GM18858 (cell line): ENCODE results near the gene PDZD2.
"Not testable (repeated sequence)": the region's sequence is repeated elsewhere in the genome, so short reads cannot be mapped to it uniquely, and the experiment has no call there.

Experiments used
- ATAC-seq: cut with Tn5 transposase; IDR thresholded peaks from one replicate; pipeline ENCODE4 v1.9.1; 2021; ENCODE audit not compliant: unreplicated experiment

The PDZD2 gene

DNA sequence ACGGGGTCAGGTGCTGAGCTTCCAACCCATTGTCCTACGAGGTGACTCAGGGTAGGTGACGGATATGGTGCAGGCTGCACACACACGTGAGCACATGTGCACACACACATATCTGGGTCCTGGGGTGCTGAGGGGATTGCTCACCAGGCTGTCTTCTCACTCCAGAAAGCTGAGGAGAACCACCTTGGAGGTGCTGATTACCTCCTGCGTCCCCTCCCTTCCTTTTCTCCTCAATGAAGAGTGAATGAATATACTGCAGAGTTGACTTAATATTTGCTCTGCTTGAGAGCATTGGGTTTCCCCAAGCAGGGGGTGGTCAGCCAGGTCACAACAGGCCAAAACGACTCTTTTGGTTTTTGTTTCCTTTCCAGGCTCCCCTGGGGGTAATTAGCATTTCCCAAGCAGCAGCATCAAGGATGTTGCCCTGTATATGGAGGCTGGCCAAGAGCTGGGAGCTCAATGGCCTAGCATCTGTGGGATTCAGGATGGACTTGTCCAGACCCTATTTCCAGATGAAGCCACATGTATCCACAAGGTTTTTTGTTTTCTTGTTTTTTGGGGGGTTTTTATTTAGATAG, 49.7 kb downstream of the PDZD2 start:
- no peak for ATAC-seq

GRCh38 chr5:31691408-31691807, 52.5 kb downstream of the PDZD2 start:
- not testable (repeated sequence) for ATAC-seq

DNA sequence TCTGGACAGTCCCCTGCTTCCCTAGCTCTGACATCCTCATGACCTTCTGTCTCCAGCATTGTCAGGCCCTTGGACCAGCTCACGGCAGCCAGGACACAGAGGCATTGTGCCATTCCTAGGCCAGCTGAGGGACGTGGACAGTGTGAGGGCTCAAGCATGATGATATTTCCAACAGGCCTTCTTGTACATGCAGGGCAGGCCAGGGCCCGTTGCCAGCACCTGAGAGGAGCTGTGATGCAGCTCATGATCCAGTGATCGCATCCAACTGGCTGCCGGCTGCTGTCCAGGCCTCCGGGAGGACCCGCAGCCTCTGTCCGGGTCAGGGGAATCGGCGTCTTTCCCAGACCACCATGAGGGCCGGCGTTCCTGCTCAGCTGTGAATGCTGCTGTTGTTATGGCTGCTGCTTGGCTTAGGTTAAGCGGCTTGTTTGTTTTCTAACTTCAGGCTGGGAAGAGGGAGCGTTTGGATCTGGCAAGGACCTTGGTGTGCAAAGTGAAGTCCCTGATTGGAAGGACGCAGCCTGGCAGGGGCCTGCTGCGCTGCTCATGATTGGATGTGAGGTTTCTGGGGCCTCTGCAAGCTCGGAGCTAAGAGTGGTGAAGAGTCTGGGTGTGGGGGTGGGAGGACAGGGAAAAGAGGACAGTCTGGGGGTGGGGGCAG, 53.8 kb downstream of the PDZD2 start:
- ATAC-seq: no peak

- no peak for ATAC-seq
Observed at GRCh38 chr5:31698673-31699072, 59.7 kb downstream of the PDZD2 start.

- no peak for ATAC-seq
Observed at GRCh38 chr5:31701642-31702299, 62.8 kb downstream of the PDZD2 start.

GRCh38 chr5:31702712-31703111, 63.8 kb downstream of the PDZD2 start:
- no peak for ATAC-seq

- no peak for ATAC-seq
Observed at GRCh38 chr5:31703757-31704156, 64.8 kb downstream of the PDZD2 start.

DNA sequence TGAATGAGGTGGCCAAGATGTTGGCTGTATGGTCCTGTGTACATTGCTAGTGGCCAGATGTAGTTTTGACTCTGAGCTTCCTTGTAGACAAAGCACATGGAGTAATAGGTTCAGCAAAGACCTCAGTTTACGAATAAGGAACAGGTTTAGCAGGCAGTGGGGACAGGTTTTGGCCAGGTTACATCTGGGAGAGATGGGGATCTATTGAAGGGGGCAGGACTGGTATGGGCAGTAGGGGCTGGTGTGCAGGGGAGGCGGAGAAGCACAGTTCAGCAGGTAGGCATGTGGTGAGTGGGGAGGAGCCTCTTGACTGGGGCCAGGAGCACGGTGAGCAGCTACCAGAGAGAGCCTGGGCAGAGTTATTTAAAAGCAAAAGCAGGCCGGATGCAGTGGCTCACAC, 67.3 kb downstream of the PDZD2 start:
- no peak for ATAC-seq

- ATAC-seq: no peak
Observed at GRCh38 chr5:31707329-31707728, 68.4 kb downstream of the PDZD2 start.

DNA sequence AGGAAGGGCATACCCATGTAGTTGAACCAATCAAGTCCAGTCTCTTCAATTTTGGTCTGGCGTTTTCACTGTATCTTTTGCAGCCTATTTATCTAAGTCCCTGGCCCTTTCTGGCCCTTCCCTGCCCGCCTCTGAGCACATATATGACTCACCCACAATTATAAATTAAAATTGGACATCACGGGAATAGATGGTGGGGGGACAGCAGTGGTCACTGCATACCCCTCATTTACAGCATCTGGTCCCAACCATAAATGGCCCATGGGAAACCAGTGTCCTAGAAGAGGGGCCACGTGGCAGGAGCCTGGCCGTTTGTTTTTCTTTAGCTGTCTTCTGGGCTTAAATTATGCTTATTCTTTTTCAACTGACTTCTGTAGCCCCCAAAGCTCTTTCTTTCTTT, 69.2 kb downstream of the PDZD2 start:
- no peak for ATAC-seq

DNA sequence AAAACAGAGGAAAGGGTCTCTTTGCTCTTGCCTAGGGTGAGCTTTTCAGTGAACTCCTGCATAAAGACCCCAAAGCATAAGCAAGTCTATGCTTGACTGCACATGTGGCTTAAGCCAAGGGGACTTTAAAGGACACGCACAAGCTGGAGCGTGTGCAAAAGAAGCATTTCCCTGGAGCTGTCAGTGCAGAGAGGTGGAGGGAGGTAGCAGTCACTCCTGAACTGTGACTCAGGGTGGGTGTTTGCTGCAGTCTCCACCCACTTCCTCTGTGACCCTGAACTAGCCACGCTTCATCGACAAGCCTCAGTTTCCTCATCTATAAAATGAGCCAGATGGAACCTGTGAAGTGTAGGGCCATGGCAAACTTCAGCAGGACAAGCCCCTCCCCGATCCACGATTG, 72.4 kb downstream of the PDZD2 start:
- ATAC-seq: no peak

- ATAC-seq: no peak
Observed at GRCh38 chr5:31711935-31712592, 73.1 kb downstream of the PDZD2 start.

- ATAC-seq: no peak
Observed at GRCh38 chr5:31717561-31717960, 78.6 kb downstream of the PDZD2 start.

DNA sequence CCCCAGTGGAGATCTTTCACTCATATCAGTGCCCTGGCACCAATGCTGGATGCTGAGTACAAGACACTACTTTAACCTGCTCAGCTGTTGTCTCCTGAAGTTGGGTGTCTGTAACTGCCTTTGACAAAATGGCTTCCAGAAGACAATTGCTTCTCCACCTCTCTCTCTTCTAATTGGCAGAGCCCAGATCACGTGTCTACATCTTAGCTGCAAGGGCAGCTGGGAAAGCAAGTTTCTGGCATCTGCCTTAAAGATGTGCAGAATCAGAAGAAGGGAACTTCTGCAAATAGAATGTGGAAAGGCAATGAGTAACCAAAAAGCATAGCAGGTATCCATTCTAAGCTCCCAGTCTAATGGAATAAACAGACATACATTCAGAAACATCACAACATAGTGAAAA, 81.1 kb downstream of the PDZD2 start:
- ATAC-seq: no peak

DNA sequence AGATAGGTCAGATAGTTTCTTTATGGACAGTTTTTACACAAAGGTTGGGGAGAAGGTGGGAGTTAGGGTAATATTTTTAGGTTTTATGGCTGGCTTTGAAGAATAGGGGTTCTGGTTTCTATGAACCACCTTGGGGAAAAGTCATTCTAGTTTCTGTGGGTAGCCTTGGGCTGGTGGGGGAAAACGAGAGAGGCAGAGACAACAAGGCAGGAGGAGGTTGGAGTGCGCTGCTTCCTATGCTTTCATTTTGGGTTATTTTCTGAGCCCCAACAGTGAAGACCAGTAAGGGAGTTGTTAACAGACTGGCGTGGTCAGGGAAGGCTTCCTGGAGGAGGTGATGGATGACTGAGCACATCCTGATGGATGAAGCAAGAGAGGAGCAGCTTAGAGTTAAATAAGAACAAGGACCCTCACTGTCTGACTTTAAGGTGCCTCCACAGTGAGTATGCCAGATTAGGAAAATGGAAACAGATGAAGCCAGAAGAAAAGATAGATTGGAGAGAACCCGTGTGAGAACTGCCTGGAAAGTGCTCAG, 81.9 kb downstream of the PDZD2 start:
- no peak for ATAC-seq

GRCh38 chr5:31722111-31722510, 83.2 kb downstream of the PDZD2 start:
- no peak for ATAC-seq

DNA sequence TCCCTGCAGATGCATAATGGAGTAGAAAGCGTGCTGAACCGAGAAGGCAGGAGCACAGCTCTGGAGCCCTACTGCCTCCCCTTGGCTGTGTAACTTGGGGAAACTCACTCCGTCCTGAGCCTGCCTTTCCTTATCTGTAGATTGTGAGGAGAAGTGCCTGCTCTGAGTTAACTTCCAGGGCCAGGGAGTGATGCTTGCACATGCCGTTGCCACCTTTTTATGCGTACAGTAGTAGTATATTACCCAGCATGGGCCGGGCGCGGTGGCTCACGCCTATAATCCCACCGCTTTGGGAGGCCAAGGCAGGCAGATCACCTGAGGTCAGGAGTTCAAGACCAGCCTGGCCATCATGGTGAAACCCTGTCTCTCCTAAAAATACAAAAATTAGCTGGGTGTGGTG, 87.1 kb downstream of the PDZD2 start:
- ATAC-seq: no peak

DNA sequence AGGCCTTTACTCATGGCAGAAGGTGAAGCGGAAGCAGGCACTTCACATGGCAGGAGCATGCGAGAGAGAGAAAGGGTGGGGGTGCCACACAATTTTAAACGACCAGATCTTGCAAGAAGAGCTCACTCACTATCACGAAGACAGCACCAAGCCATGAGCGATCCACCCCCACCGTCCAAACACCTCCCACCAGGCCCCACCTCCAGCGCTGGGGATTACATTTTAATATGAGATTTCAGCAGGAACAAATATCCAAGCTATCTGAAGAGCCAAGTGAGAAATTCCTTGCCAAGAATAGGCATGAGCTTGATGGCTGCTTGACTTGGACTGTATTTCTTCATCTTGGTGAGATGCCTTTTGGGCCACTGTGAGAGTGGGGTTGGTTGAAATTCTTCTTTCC, 88.0 kb downstream of the PDZD2 start:
- no peak for ATAC-seq

GRCh38 chr5:31728039-31728438, 89.1 kb downstream of the PDZD2 start:
- ATAC-seq: no peak

GRCh38 chr5:31728806-31729205, 89.9 kb downstream of the PDZD2 start:
- not testable (repeated sequence) for ATAC-seq

DNA sequence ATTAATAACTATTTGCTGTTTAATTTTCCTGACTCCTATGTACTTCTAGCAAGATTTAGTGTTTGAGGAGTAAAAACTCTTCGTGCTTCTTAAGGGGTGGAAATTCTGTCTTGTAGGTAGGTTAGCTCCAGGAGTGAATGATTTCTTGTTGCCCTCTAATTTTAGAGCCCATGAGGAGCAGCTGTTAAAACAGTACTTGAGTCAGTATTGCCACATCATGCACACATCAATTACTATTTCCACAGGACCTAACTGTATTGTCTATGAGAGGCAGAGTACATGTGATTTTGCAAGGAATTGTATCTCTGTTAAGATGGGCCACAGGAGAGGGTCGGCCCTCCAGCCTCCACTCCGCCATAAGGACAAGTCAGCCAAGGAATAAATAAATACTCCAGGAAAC, 91.2 kb downstream of the PDZD2 start:
- ATAC-seq: no peak

DNA sequence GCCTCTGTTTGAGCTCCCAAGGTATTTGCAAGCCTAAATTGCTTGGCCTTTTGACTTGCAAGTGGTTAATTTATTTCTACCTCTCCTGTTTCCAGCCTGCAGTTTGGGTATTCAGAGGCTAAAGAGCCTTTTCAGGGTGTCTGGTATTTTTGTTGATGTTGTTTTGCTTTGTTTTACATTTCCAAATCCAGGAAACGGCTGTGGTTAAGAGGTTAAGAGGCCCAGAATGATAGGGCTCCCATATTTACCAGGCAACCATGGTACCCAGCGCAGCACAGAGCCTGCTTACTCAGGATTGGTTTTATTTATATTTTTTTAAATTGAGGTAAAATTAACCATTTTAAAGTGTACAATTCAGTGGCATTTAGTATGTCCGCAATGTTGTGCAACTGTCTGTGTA, 92.1 kb downstream of the PDZD2 start:
- no peak for ATAC-seq
